Frontal cortex (tissue), 4 donors: ENCODE measurements around the gene SIGLEC7. TPM values are rescaled to one million over a fixed set of nuclear protein-coding genes. Genes with fewer than 3 reads are reported as not detected.

Experiments
- DNase-seq, 2 donors: peaks; one replicate each; pipeline ENCODE4 v3.0.0; 2012; ENCODE audit warnings: low spot score in 2 of 2
- FAIRE-seq: peaks from 2 replicates; lab custom pipeline; 2012; peaks lifted over from hg19 to GRCh38; lab: Jason Lieb, UNC
- total RNA-seq: library from RNA; depleted of rRNA; stranded (reverse); fragments of >200 nt; gene quantifications from one replicate; pipeline ENCODE4 v1.2.3, GENCODE V29; 2014
- donor health status: control.
- donor health status: control.
- donor health status: control.

Gene SIGLEC7
- total RNA-seq, result under 0.01 TPM

- no peak for FAIRE-seq
These were observed at the start of gene SIGLEC7 for GRCh38 chr19:51142119-51142518. TSS of gene SIGLEC7 (plus strand) at chr19:51142301. CDS start at chr19:51142370, 69 bp downstream.

GRCh38 chr19:51093101-51093500 lies 49.0 kb upstream of the SIGLEC7 start:
- no peak for DNase-seq
- FAIRE-seq, result no peak

More at GRCh38 chr19:51142119-51142518, at the start of gene SIGLEC7:
- DNase-seq, result no peak

GRCh38 chr19:51093510-51094345 lies 48.4 kb upstream of the SIGLEC7 start:
- DNase-seq (no peak), FAIRE-seq (no peak)

- DNase-seq (peak in 1 of 2 donors; percentile 50), FAIRE-seq (no peak)
These were observed 47.3 kb upstream of the SIGLEC7 start for GRCh38 chr19:51094696-51095279.

- no peak for FAIRE-seq
- DNase-seq, result no peak
These were observed 45.5 kb upstream of the SIGLEC7 start for GRCh38 chr19:51096473-51097165.

GRCh38 chr19:51097166-51097738 lies 44.8 kb upstream of the SIGLEC7 start:
- DNase-seq (peak; percentile 72 to 75), FAIRE-seq (no peak)

GRCh38 chr19:51097796-51098195 lies 44.3 kb upstream of the SIGLEC7 start:
- DNase-seq, result no peak
- FAIRE-seq, result no peak

- DNase-seq, result no peak
- no peak for FAIRE-seq
These were observed 43.6 kb upstream of the SIGLEC7 start for GRCh38 chr19:51098365-51099046.

GRCh38 chr19:51099047-51099382 lies 43.1 kb upstream of the SIGLEC7 start:
- FAIRE-seq, result no peak

GRCh38 chr19:51100601-51101000 lies 41.5 kb upstream of the SIGLEC7 start:
- no peak for DNase-seq
- FAIRE-seq, result no peak

More at GRCh38 chr19:51099047-51099382, 43.1 kb upstream of the SIGLEC7 start:
- DNase-seq, result no peak

GRCh38 chr19:51101171-51101865 lies 40.8 kb upstream of the SIGLEC7 start:
- DNase-seq, result peak in 1 of 2 donors; percentile 8
- FAIRE-seq, result no peak

- DNase-seq (peak in 1 of 2 donors; percentile 14), FAIRE-seq (no peak)
These were observed 39.1 kb upstream of the SIGLEC7 start for GRCh38 chr19:51102991-51103390.

- FAIRE-seq (no peak), DNase-seq (no peak)
These were observed 38.2 kb upstream of the SIGLEC7 start for GRCh38 chr19:51103926-51104341.

- DNase-seq (no peak), FAIRE-seq (no peak)
These were observed 34.6 kb upstream of the SIGLEC7 start for GRCh38 chr19:51107406-51108065.

- FAIRE-seq (peak; percentile 87), DNase-seq (peak; percentile 95 to 98)
These were observed 33.9 kb upstream of the SIGLEC7 start, which contains the start of gene CTU1 for GRCh38 chr19:51108066-51108804. TSS of gene CTU1 (minus strand) at chr19:51108409. CDS start at chr19:51104569, 3,840 bp downstream.

GRCh38 chr19:51108805-51109146 lies 33.3 kb upstream of the SIGLEC7 start:
- DNase-seq (no peak), FAIRE-seq (no peak)

GRCh38 chr19:51110666-51110971 lies 31.5 kb upstream of the SIGLEC7 start:
- DNase-seq, result no peak
- FAIRE-seq, result no peak

- DNase-seq (no peak), FAIRE-seq (no peak)
These were observed 30.5 kb upstream of the SIGLEC7 start for GRCh38 chr19:51111606-51112005.
